Trophoblast cell (in vitro differentiated cells and primary cell): ENCODE data around the gene LPP.

Source experiments
- DNase-seq, 2 donors: peaks; one replicate each; pipeline ENCODE4 v3.0.0-alpha.2; 2016
- H2AFZ ChIP-seq: 2 replicates; pipeline ENCODE4 v1.6.1; 2013; ENCODE audit warnings: low read length, moderate library complexity, mild to moderate bottlenecking; ENCODE audit not compliant: insufficient read depth, poor library complexity
- H2AK5ac ChIP-seq: 2 replicates; pipeline ENCODE4 v1.6.1; 2013; ENCODE audit warnings: mild to moderate bottlenecking, low read length
- H2BK120ac ChIP-seq: 2 replicates; pipeline ENCODE4 v1.6.1; 2013; ENCODE audit warnings: low read length, mild to moderate bottlenecking, moderate library complexity; ENCODE audit not compliant: insufficient read depth, poor library complexity
- H2BK12ac ChIP-seq: 2 replicates; pipeline ENCODE4 v1.6.1; 2013; ENCODE audit warnings: mild to moderate bottlenecking, low read length, moderate library complexity
- H2BK5ac ChIP-seq: 2 replicates; pipeline ENCODE4 v1.6.1; 2013; ENCODE audit warnings: low read length, low read depth, moderate library complexity, mild to moderate bottlenecking; ENCODE audit not compliant: poor library complexity
- H3K14ac ChIP-seq: 2 replicates; pipeline ENCODE4 v1.6.1; 2013; ENCODE audit warnings: mild to moderate bottlenecking, low read length
- H3K18ac ChIP-seq: 2 replicates; pipeline ENCODE4 v1.6.1; 2013; ENCODE audit warnings: mild to moderate bottlenecking, low read length
- H3K23ac ChIP-seq: 2 replicates; pipeline ENCODE4 v1.6.1; 2013; ENCODE audit warnings: low read length
- H3K27ac ChIP-seq: 2 replicates; pipeline ENCODE4 v1.5.1; 2013; ENCODE audit warnings: low read depth, mild to moderate bottlenecking, inconsistent platforms, low read length, moderate library complexity
- H3K27me3 ChIP-seq: 2 replicates; pipeline ENCODE4 v1.6.1; 2013; ENCODE audit warnings: inconsistent platforms, mild to moderate bottlenecking, low read length, moderate library complexity; ENCODE audit not compliant: insufficient read depth
- H3K36me3 ChIP-seq, 2 experiments: 1 replicate in 1 of 2; 2 replicates in 1 of 2; pipeline ENCODE4 v1.6.1; 2013; ENCODE audit warnings: low read length in 2 of 2, mild to moderate bottlenecking in 2 of 2, moderate library complexity in 1 of 2; ENCODE audit not compliant: insufficient read depth in 2 of 2, control insufficient read depth in 1 of 2
- H3K4ac ChIP-seq: 2 replicates; pipeline ENCODE4 v1.6.1; 2013; ENCODE audit warnings: low read depth, mild to moderate bottlenecking, low read length, moderate library complexity
- H3K4me1 ChIP-seq, 2 experiments: 1 replicate in 1 of 2; 2 replicates in 1 of 2; pipeline ENCODE4 v1.6.1; 2013; ENCODE audit warnings: low read length in 2 of 2, mild to moderate bottlenecking in 2 of 2, moderate library complexity in 1 of 2; ENCODE audit not compliant: insufficient read depth in 2 of 2, control insufficient read depth in 1 of 2
- H3K4me2 ChIP-seq: 2 replicates; pipeline ENCODE4 v1.6.1; 2013; ENCODE audit warnings: inconsistent platforms, mild to moderate bottlenecking, low read length, moderate library complexity
- H3K4me3 ChIP-seq: 2 replicates; pipeline ENCODE4 v1.5.1; 2013; ENCODE audit warnings: mild to moderate bottlenecking, low read depth, low read length, inconsistent platforms
- H3K79me1 ChIP-seq: one replicate; pipeline ENCODE4 v1.6.1; 2013; ENCODE audit warnings: low read length
- H3K79me2 ChIP-seq: 2 replicates; pipeline ENCODE4 v1.6.1; 2013; ENCODE audit warnings: low read length, mild to moderate bottlenecking; ENCODE audit not compliant: control insufficient read depth, insufficient read depth, poor library complexity
- H3K9ac ChIP-seq: 2 replicates; pipeline ENCODE4 v1.6.1; 2013; ENCODE audit warnings: mild to moderate bottlenecking, low read length
- H3K9me3 ChIP-seq: 2 replicates; pipeline ENCODE4 v1.6.1; 2013; ENCODE audit warnings: low read depth, mild to moderate bottlenecking, control low read depth, inconsistent platforms, low read length; ENCODE audit not compliant: insufficient read depth
- H4K12ac ChIP-seq: 2 replicates; pipeline ENCODE4 v1.6.1; 2013; ENCODE audit warnings: low read depth, mild to moderate bottlenecking, low read length, moderate library complexity
- H4K8ac ChIP-seq: 2 replicates; pipeline ENCODE4 v1.6.1; 2013; ENCODE audit warnings: low read depth, mild to moderate bottlenecking, low read length, moderate library complexity
- H4K91ac ChIP-seq: one replicate; pipeline ENCODE4 v1.6.1; 2013; ENCODE audit warnings: low read depth, mild to moderate bottlenecking, low read length, moderate library complexity
- WGBS: extraction: QIAGEN DNeasy Blood & Tissue Kit; methylation state at CpG from one replicate; pipeline ENCODE4 v1.1.7; 2013; ENCODE audit warnings: missing lambda C conversion rate; ENCODE audit not compliant: insufficient read length, insufficient coverage; ENCODE audit errors: extremely low coverage; 5-methylcytosine and 5-hydroxymethylcytosine counted together

Gene LPP

GRCh38 chr3:188154809-188155574, 1.0 kb downstream of the LPP start:
- H3K4me3 ChIP-seq: peak overlapping the region; percentile 86
- H3K4ac ChIP-seq: peak overlapping the region; percentile 98
- peaks cover 0 to 3% of the 10 kb centered on the region in 2 experiments for H3K36me3 ChIP-seq
- no peak overlapping the region for H2AFZ ChIP-seq
- H3K79me2 ChIP-seq: peaks cover 28% of the 10 kb centered on the region
- peak overlapping the region; percentile 90 for H2AK5ac ChIP-seq
- H3K9ac ChIP-seq: peak overlapping the region; percentile 96
- peak overlapping the region; percentile 99 for H4K91ac ChIP-seq
- H3K9me3 ChIP-seq: no peaks in the 10 kb centered on the region
- peaks cover 11 to 33% of the 10 kb centered on the region in 2 experiments for H3K4me1 ChIP-seq
- H4K8ac ChIP-seq: peak overlapping the region; percentile 100
- H2BK5ac ChIP-seq: peak overlapping the region; percentile 99
- no peaks in the 10 kb centered on the region for H3K27me3 ChIP-seq
- H3K14ac ChIP-seq: peak overlapping the region; percentile 99
- no peak for DNase-seq
- H4K12ac ChIP-seq: peak overlapping the region; percentile 93
- WGBS: no CpG with 5 or more reads among the region's 8 CpGs
- H3K23ac ChIP-seq: no peak overlapping the region
- peak overlapping the region; percentile 99 for H3K27ac ChIP-seq
- peaks cover 18% of the 10 kb centered on the region for H3K79me1 ChIP-seq
- H2BK12ac ChIP-seq: peak overlapping the region; percentile 54
- H3K4me2 ChIP-seq: peak overlapping the region; percentile 63
- peak overlapping the region; percentile 99 for H2BK120ac ChIP-seq
- H3K18ac ChIP-seq: peak overlapping the region; percentile 98

- no peak overlapping the region for H3K4me2 ChIP-seq
- DNase-seq: no peak
- H3K36me3 ChIP-seq: peaks cover 0 to 3% of the 10 kb centered on the region in 2 experiments
- no CpG with 5 or more reads among the region's 2 CpGs for WGBS
- H3K27ac ChIP-seq: no peak overlapping the region
- no peaks in the 10 kb centered on the region for H3K9me3 ChIP-seq
- no peaks in the 10 kb centered on the region for H3K27me3 ChIP-seq
- no peak overlapping the region for H3K18ac ChIP-seq
- H4K8ac ChIP-seq: no peak overlapping the region
- H3K23ac ChIP-seq: no peak overlapping the region
- no peak overlapping the region for H3K9ac ChIP-seq
- peak overlapping the region; percentile 81 for H3K4ac ChIP-seq
- H3K14ac ChIP-seq: no peak overlapping the region
- H2AK5ac ChIP-seq: no peak overlapping the region
- H4K91ac ChIP-seq: no peak overlapping the region
- peaks cover 29% of the 10 kb centered on the region for H3K79me2 ChIP-seq
- H3K4me1 ChIP-seq: peaks cover 11 to 30% of the 10 kb centered on the region in 2 experiments
- H3K79me1 ChIP-seq: peaks cover 18% of the 10 kb centered on the region
- H2BK12ac ChIP-seq: no peak overlapping the region
- H2BK120ac ChIP-seq: no peak overlapping the region
- no peak overlapping the region for H2BK5ac ChIP-seq
- no peak overlapping the region for H3K4me3 ChIP-seq
- no peak overlapping the region for H2AFZ ChIP-seq
- no peak overlapping the region for H4K12ac ChIP-seq
Observed at GRCh38 chr3:188156056-188156455, 2.1 kb downstream of the LPP start.

GRCh38 chr3:188157407-188157806, 3.5 kb downstream of the LPP start:
- no peak overlapping the region for H4K12ac ChIP-seq
- DNase-seq: no peak
- H3K79me2 ChIP-seq: peaks cover 31% of the 10 kb centered on the region
- H3K9ac ChIP-seq: no peak overlapping the region
- H4K91ac ChIP-seq: no peak overlapping the region
- no peak overlapping the region for H3K14ac ChIP-seq
- no peak overlapping the region for H2BK5ac ChIP-seq
- H3K18ac ChIP-seq: no peak overlapping the region
- no peak overlapping the region for H3K27ac ChIP-seq
- H3K27me3 ChIP-seq: no peaks in the 10 kb centered on the region
- no peak overlapping the region for H2AFZ ChIP-seq
- peaks cover 0 to 3% of the 10 kb centered on the region in 2 experiments for H3K36me3 ChIP-seq
- H3K4me1 ChIP-seq: peaks cover 8 to 27% of the 10 kb centered on the region in 2 experiments
- H3K4me3 ChIP-seq: no peak overlapping the region
- H3K79me1 ChIP-seq: peaks cover 18% of the 10 kb centered on the region
- H3K23ac ChIP-seq: no peak overlapping the region
- peak overlapping the region; percentile 19 for H3K4ac ChIP-seq
- no peak overlapping the region for H2AK5ac ChIP-seq
- H2BK12ac ChIP-seq: no peak overlapping the region
- H4K8ac ChIP-seq: no peak overlapping the region
- WGBS: no CpG with 5 or more reads among the region's 6 CpGs
- H2BK120ac ChIP-seq: no peak overlapping the region
- H3K4me2 ChIP-seq: no peak overlapping the region
- H3K9me3 ChIP-seq: no peaks in the 10 kb centered on the region

GRCh38 chr3:188157971-188158370, 4.0 kb downstream of the LPP start:
- peaks cover 0 to 3% of the 10 kb centered on the region in 2 experiments for H3K36me3 ChIP-seq
- H4K91ac ChIP-seq: no peak overlapping the region
- H3K9me3 ChIP-seq: no peaks in the 10 kb centered on the region
- peak in 1 of 2 donors; percentile 3 for DNase-seq
- no CpG with 5 or more reads among the region's 5 CpGs for whole genome bisulfite sequencing
- peaks cover 8 to 25% of the 10 kb centered on the region in 2 experiments for H3K4me1 ChIP-seq
- H3K79me2 ChIP-seq: peaks cover 31% of the 10 kb centered on the region
- no peak overlapping the region for H2BK120ac ChIP-seq
- H4K8ac ChIP-seq: no peak overlapping the region
- no peak overlapping the region for H3K14ac ChIP-seq
- H3K23ac ChIP-seq: no peak overlapping the region
- no peak overlapping the region for H2AK5ac ChIP-seq
- H3K27ac ChIP-seq: no peak overlapping the region
- no peak overlapping the region for H3K18ac ChIP-seq
- H2BK5ac ChIP-seq: no peak overlapping the region
- no peak overlapping the region for H2BK12ac ChIP-seq
- H3K4me3 ChIP-seq: no peak overlapping the region
- H3K4ac ChIP-seq: peak overlapping the region; percentile 34
- no peak overlapping the region for H2AFZ ChIP-seq
- no peak overlapping the region for H4K12ac ChIP-seq
- no peak overlapping the region for H3K9ac ChIP-seq
- no peaks in the 10 kb centered on the region for H3K27me3 ChIP-seq
- H3K4me2 ChIP-seq: no peak overlapping the region
- peaks cover 17% of the 10 kb centered on the region for H3K79me1 ChIP-seq
